HepG2 (cell line): ENCODE results near the gene JAZF1. TPM values are rescaled to one million over a fixed set of nuclear protein-coding genes. Genes with fewer than 3 reads are reported as not detected.

ENCODE experiments used
- ATAC-seq: fragments of 200-7000 bp; cut with Tn5 transposase; 3 replicates; pipeline ENCODE4 v1.9.1; 2020; ENCODE audit warnings: mild to moderate bottlenecking, moderate library complexity
- BruUV-seq: library from RNA; stranded (reverse); fragments of 400-500 nt; replicated peaks from 2 replicates; lab custom pipeline; 2021; lab: Mats Ljungman, UMichigan
- CTCF ChIA-PET: fragments of 300-600 bp; formaldehyde crosslinking; extraction: SDS; loops from one replicate; lab custom pipeline; 2021; ENCODE audit warnings: low total read pairs, inconsistent platforms, low intra/inter-chr PET ratio; lab: Yijun Ruan, JAX
- POLR2A ChIA-PET: fragments of 350-600 bp; sonication (Branson Sonifier 250); formaldehyde crosslinking; loops from one replicate; lab custom pipeline; 2020; ENCODE audit warnings: antibody characterized with exemption, inconsistent platforms; lab: Yijun Ruan, JAX
- DNase-seq: peaks from one replicate; pipeline ENCODE4 v3.0.0-alpha.2; 2015; ENCODE audit warnings: low spot score
- FAIRE-seq: peaks from 3 replicates; lab custom pipeline; 2011; peaks lifted over from hg19 to GRCh38; lab: Jason Lieb, UNC
- H2AFZ ChIP-seq: one replicate; pipeline ENCODE4 v1.6.1; 2011; ENCODE audit warnings: low read length, inconsistent platforms
- H3K27ac ChIP-seq: fragments of 300-600 bp; 3 replicates; pipeline ENCODE4 v1.8.0; 2011; ENCODE audit warnings: mixed run types, mild to moderate bottlenecking, mixed read lengths, low read length, inconsistent platforms; ENCODE audit not compliant: insufficient read depth; ENCODE audit errors: extremely low read length
- H3K27me3 ChIP-seq, 2 experiments: fragments of 200-600 bp in 1 of 2; 2 replicates in 1 of 2; 3 replicates in 1 of 2; pipeline versions ENCODE4 v1.6.0 to v1.8.0; 2011; ENCODE audit warnings: low read length in 2 of 2, mild to moderate bottlenecking in 2 of 2, moderate library complexity in 2 of 2, inconsistent platforms in 1 of 2; ENCODE audit not compliant: insufficient read depth in 2 of 2, control insufficient read depth in 1 of 2
- H3K36me3 ChIP-seq, 2 experiments: fragments of 200-600 bp in 1 of 2; replicated peaks in 1 of 2; 2 replicates in 1 of 2; 3 replicates in 1 of 2; pipeline versions ENCODE4 v1.5.1 to v1.8.0; 2011; ENCODE audit warnings: low read length in 2 of 2, inconsistent platforms in 1 of 2; ENCODE audit not compliant: insufficient read depth in 2 of 2, control insufficient read depth in 1 of 2
- H3K4me1 ChIP-seq: 2 replicates; pipeline ENCODE4 v1.5.1; 2012; ENCODE audit warnings: low read length, inconsistent platforms; ENCODE audit not compliant: insufficient read depth
- H3K4me2 ChIP-seq: 2 replicates; pipeline ENCODE4 v1.6.0; 2011; ENCODE audit warnings: low read depth, low read length, inconsistent platforms
- H3K4me3 ChIP-seq, 3 experiments: fragments of 200-600 bp in 1 of 3; sonication (generic), shearing (Covaris generic) in 1 of 3; replicated peaks in 1 of 3; 2 replicates each; pipeline ENCODE4 v1.5.1; 2011 to 2016; ENCODE audit warnings: low read length in 3 of 3, inconsistent platforms in 2 of 3, low read depth in 2 of 3, mild to moderate bottlenecking in 2 of 3, control low read depth in 1 of 3, mixed read lengths in 1 of 3; ENCODE audit not compliant: insufficient read depth in 1 of 3
- H3K79me2 ChIP-seq: one replicate; pipeline ENCODE4 v1.6.1; 2011; ENCODE audit warnings: low read length, inconsistent platforms; ENCODE audit not compliant: insufficient read depth
- H3K9ac ChIP-seq: 2 replicates; pipeline ENCODE4 v1.6.0; 2011; ENCODE audit warnings: mild to moderate bottlenecking, low read depth, low read length, inconsistent platforms; ENCODE audit not compliant: insufficient read depth
- H3K9me3 ChIP-seq: 2 replicates; pipeline ENCODE4 v1.5.1; 2012; ENCODE audit warnings: mild to moderate bottlenecking, low read length
- H4K20me1 ChIP-seq: 2 replicates; pipeline ENCODE4 v1.6.0; 2011; ENCODE audit warnings: inconsistent platforms, mild to moderate bottlenecking, low read length, moderate library complexity; ENCODE audit not compliant: insufficient read depth
- FOXC1 ChIP-seq: sonication (generic); formaldehyde crosslinking; IDR thresholded peaks from 2 replicates; pipeline ENCODE4 v1.8.0; 2022; ENCODE audit warnings: mild to moderate bottlenecking, missing genetic modification reagents, borderline replicate concordance
- GLI4 ChIP-seq: sonication (generic); formaldehyde crosslinking; IDR thresholded peaks from 2 replicates; pipeline ENCODE4 v1.5.1; 2020; ENCODE audit warnings: missing genetic modification reagents, mild to moderate bottlenecking, moderate library complexity, borderline replicate concordance
- HES4 ChIP-seq: sonication (generic); formaldehyde crosslinking; IDR thresholded peaks from 2 replicates; pipeline ENCODE4 v1.9.0; 2021; ENCODE audit warnings: mild to moderate bottlenecking, missing genetic modification reagents, borderline replicate concordance
- ZNF432 ChIP-seq: sonication (generic); formaldehyde crosslinking; IDR thresholded peaks from 2 replicates; pipeline ENCODE4 v1.5.0; 2020; ENCODE audit warnings: missing genetic modification reagents, mild to moderate bottlenecking, borderline replicate concordance
- ZNF563 ChIP-seq: sonication (generic); formaldehyde crosslinking; IDR thresholded peaks from 2 replicates; pipeline ENCODE4 v1.8.0; 2022; ENCODE audit warnings: mild to moderate bottlenecking, moderate library complexity, missing genetic modification reagents
- ZNF629 ChIP-seq: sonication (generic); formaldehyde crosslinking; conservative IDR thresholded peaks from 2 replicates; pipeline ENCODE4 v1.5.0; 2020; ENCODE audit warnings: missing genetic modification reagents
- ZNF782 ChIP-seq: sonication (generic); formaldehyde crosslinking; IDR thresholded peaks from 2 replicates; pipeline ENCODE4 v1.4.0; 2020; ENCODE audit warnings: missing genetic modification reagents, mild to moderate bottlenecking, borderline replicate concordance
- WGBS: methylation state at CpG from one replicate; pipeline ENCODE4 v1.1.6; 2017; ENCODE audit warnings: low lambda C conversion rate; 5-methylcytosine and 5-hydroxymethylcytosine counted together
- in situ Hi-C: cut with HindIII; loops from 2 replicates; pipeline ENCODE4 v1.10.0; 2017; ENCODE audit warnings: low pct_unique_long_range_greater_than_20kb; ENCODE audit not compliant: extremely low pct_ligation_motif_present
- intact Hi-C: fragments of 100-400 bp; cut with micrococcal nuclease; formaldehyde crosslinking; loops from one replicate; pipeline ENCODE4 v1.10.0; 2022; ENCODE audit not compliant: unreplicated experiment
- polyA plus RNA-seq, 8 experiments: library from polyadenylated mRNA; depleted of rRNA in 3 of 8; stranded (reverse) in 7 of 8; unstranded in 1 of 8; fragments of >200 nt; fragmentation: Illumina TruSeq in 4 of 8; extraction: Trizol in 4 of 8; gene quantifications; 2 replicates each; pipeline versions ENCODE4 v1.2.1 to v1.2.3, GENCODE V29; 2011 to 2016; ENCODE audit warnings: low read depth in 4 of 8, missing spikeins in 1 of 8, mixed read lengths in 1 of 8; ENCODE audit not compliant: insufficient read depth in 1 of 8
- total RNA-seq, 5 experiments: library from RNA; depleted of rRNA; stranded (reverse); fragments of >200 nt; fragmentation: Illumina TruSeq; extraction: Trizol; gene quantifications; 2 replicates each; pipeline ENCODE4 v1.2.3, GENCODE V29; 2016; ENCODE audit warnings: low read depth in 1 of 5
- TF ChIP-seq, protein P1 (sequence below): sonication (generic); formaldehyde crosslinking; IDR thresholded peaks from 2 replicates; pipeline ENCODE4 v1.8.0; 2022; ENCODE audit warnings: mild to moderate bottlenecking, missing genetic modification reagents

Gene JAZF1
- total and polyA plus RNA-seq, 2 of the 13 experiments (the other 11 are each of a cell fraction or from before 2014, with no cell fraction given) = not detected

DNA sequence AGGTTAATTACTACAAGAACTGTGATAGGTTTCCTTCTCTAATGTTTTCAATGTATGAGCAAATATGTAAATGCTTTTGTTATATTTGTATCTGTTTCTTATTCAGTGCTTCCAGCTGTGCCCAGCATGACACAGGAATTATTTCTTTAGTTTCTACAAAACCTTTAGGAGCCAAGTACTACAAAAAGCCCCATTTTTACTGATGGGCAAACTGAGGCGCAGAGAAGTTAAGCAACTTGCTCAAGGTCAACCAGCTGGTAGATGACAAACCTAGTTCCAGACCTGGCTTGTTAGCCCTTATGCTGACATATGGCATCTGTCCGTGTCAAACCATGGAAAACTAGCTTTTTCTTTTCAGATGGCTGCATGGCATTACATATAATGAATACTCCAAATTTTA lies 134.6 kb downstream of the JAZF1 start:
- no peak for FAIRE-seq

DNA sequence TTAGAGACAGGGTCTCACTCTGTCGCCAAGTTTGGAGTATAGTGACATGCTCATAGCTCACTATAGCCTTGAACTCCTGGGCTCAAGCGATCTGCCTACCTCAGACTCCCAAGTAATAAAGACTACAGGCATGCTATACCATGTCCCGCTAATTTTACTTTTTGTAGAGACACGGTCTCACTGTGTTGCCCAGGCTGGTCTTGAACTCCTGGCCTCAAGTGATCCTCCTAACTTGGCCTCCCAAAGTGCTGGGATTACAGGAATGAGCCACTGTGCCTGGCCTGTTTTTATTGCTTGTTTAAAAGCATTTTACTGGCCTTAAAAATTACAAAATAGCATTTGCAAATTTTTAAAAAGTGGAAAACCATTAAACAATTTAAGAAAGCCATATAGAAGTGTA lies 135.0 kb downstream of the JAZF1 start:
- H4K20me1 ChIP-seq = no peaks in the 10 kb centered on the region
- H3K36me3 ChIP-seq = no peaks in the 10 kb centered on the region
- ChIA-PET CTCF (no interaction called here), POLR2A (no interaction called here)
- DNase-seq (no peak), ATAC-seq (no peak), FAIRE-seq (no peak)
- WGBS = 38% methylated on average over 4 of the region's 4 CpGs
- in situ Hi-C loops = no loop called here
- H3K79me2 ChIP-seq = no peaks in the 10 kb centered on the region
- no peak overlapping the region for H2AFZ ChIP-seq
- no peaks in the 10 kb centered on the region for H3K27me3 ChIP-seq
- H3K4me3 ChIP-seq = no peak overlapping the region
- H3K9ac ChIP-seq = no peak overlapping the region
- no peak overlapping the region for H3K27ac ChIP-seq
- H3K4me1 ChIP-seq = no peaks in the 10 kb centered on the region
- no peaks in the 10 kb centered on the region for H3K9me3 ChIP-seq
- TF ChIP-seq, protein P1, sequence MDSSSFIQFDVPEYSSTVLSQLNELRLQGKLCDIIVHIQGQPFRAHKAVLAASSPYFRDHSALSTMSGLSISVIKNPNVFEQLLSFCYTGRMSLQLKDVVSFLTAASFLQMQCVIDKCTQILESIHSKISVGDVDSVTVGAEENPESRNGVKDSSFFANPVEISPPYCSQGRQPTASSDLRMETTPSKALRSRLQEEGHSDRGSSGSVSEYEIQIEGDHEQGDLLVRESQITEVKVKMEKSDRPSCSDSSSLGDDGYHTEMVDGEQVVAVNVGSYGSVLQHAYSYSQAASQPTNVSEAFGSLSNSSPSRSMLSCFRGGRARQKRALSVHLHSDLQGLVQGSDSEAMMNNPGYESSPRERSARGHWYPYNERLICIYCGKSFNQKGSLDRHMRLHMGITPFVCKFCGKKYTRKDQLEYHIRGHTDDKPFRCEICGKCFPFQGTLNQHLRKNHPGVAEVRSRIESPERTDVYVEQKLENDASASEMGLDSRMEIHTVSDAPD (CRISPR knock-in tag) = no peak
- TF ChIP-seq GLI4 (no peak), ZNF432 (CRISPR knock-in tag) (no peak), ZNF563 (CRISPR knock-in tag) (no peak), FOXC1 (CRISPR knock-in tag) (no peak), ZNF782 (CRISPR knock-in tag) (no peak)
- intact Hi-C loops = no loop called here
- BruUV-seq = no TSS peak
- H3K4me2 ChIP-seq = no peak overlapping the region

More for the DNA sequence above, 134.6 kb downstream of the JAZF1 start:
- WGBS = 0% methylated on average over 2 of the region's 2 CpGs
- no peaks in the 10 kb centered on the region for H3K4me1 ChIP-seq
- H3K27me3 ChIP-seq = no peaks in the 10 kb centered on the region
- TF ChIP-seq ZNF629 (CRISPR knock-in tag) (peak; percentile 57), HES4 (CRISPR knock-in tag) (no peak)
- no peak overlapping the region for H3K4me2 ChIP-seq
- H3K36me3 ChIP-seq = no peaks in the 10 kb centered on the region
- ATAC-seq = no peak
- no peak overlapping the region for H2AFZ ChIP-seq
- no peak overlapping the region for H3K4me3 ChIP-seq
- in situ Hi-C loops = no loop called here
- no peak for DNase-seq
- ChIA-PET CTCF (no interaction called here), POLR2A (no interaction called here)
- H3K9me3 ChIP-seq = no peaks in the 10 kb centered on the region
- H3K9ac ChIP-seq = no peak overlapping the region
- intact Hi-C loops = no loop called here
- no TSS peak for BruUV-seq
- H3K27ac ChIP-seq = no peak overlapping the region
- no peaks in the 10 kb centered on the region for H3K79me2 ChIP-seq
- H4K20me1 ChIP-seq = no peaks in the 10 kb centered on the region
